HG03565 (cell line): ENCODE data around the gene PCARE.

Experiments used
- ATAC-seq: cut with Tn5 transposase; IDR thresholded peaks from one replicate; pipeline ENCODE4 v1.9.1; 2021; ENCODE audit warnings: mild to moderate bottlenecking, moderate library complexity; ENCODE audit not compliant: unreplicated experiment

Gene PCARE

DNA sequence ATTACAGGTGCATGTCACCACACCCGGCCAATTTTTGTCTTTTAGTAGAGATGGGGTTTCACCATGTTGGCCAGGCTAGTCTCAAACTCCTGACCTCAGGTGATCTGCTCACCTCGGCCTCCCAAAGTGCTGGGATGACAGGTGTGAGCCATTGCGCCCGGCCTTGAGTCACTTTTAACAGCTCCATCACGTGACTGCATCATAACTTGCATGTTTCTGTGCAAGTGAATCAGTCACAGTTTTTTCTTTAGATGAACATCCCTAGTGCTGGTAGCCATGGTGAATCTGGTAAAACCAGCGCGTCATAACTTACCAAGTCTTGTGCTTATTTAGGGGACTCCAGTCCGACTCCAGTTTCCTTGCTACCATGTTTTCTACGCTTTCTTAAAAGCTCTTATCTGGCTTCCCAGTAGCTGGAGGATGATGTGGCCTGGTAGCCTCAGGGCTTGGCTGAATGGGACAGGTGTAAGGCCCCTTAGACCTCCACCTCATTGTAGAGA, 33.1 kb downstream of the PCARE start:
- ATAC-seq = no peak

DNA sequence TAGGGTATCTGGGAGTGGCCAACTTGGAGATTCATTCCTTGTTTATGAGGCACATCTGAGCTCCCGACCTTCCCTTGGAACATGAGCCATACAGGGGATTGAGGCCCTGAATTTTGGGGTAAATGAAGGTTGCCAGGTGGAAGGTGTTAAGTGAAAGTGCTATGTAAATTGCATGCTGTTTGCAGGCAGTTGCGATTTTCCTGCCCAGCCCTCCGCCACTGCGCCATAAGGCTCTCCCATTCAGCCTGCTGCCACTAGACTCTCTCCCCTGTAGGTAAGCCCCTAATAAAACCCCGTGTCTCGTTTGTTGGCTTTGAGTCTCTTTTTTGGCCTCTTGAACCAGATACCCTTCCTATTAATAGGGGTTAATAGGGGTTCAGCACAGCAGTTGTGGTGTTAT, 33.8 kb downstream of the PCARE start:
- ATAC-seq = no peak

DNA sequence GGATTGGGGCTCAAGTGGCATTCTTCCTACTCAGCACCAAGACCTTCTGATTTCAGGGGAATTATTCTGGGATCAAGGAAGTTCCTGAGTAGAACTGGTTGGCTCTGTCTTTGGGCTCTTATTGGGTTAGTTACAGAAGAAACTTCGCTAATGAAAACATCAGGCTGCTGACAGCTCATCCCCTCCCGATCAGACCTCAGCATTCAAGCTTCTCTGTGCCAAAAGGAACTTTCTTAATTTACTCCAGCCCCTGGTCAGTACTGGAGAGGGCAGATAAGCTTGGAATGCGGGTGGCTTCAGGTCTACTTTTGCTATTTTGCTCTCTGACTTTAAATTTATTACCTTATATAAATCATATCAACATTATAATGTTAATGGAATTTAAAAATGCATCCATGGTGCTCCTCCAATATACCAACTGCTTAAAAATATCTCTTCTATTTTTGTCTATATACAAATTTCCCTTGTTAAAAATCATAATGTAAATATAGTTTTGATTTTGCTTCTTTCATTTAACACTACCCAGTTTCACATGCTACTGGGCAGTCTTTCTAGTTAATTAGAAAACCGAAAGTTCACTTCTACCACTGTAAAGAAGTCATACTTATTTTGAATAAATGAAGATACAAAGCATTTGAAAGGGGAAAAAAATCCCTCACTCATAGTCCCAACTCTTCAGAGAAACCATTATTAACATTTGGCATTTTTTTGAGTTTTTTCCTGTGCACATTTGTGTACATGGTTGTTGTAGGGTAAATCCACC, 34.4 kb downstream of the PCARE start:
- no peak for ATAC-seq

DNA sequence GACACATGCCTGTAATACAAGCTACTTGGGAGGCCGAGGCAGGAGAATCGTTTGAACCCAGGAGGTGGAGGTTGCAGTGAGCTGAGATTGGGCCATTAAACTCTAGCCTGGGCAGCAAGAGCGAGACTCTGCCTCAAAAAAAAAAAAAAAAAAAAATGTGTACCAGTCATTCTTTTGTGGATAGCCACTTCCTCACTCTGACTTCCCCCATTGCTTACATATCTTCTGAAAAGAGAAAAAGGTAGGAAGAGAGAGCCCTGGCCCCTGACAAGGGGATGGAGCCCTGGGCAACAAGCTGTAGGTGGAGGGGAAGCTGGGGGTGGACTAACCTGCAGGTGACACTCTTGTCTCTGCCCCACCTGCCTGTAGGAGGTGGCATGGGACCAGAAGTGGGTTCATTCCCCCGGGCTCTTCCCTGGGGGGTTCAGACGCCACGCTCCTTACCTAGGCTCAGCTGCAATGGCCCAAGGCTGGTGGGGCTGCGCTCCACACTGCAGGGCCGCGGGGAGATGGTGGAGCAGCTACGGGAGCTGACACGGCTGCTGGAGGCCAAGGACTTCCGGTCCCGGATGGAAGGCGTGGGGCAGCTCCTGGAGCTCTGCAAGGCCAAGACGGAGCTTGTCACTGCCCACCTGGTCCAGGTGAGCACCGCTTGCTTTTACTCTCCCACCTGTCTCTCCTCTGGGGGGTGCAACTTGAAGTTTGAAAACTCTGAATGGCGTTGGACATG, 39.1 kb downstream of the PCARE start:
- ATAC-seq = no peak

DNA sequence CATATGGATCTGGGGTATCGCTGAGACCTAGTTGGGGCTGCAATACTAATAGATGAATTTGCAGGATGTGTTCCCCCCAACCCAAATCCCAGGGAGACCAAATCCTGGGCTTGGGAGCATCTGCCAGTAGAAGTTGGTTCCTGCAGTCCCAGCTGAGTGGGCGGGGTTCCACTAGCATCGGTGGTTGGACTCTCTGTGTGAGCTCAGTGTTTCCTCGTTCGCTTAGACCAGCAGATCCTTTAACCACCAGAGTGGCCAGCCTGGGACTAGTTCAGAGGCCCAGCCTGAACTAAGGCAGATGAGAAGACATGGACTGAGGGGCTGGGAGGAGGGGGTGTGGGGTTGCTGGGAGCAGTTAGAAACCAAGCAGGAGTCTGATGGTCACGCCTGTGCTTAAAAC, 40.7 kb downstream of the PCARE start:
- no peak for ATAC-seq

DNA sequence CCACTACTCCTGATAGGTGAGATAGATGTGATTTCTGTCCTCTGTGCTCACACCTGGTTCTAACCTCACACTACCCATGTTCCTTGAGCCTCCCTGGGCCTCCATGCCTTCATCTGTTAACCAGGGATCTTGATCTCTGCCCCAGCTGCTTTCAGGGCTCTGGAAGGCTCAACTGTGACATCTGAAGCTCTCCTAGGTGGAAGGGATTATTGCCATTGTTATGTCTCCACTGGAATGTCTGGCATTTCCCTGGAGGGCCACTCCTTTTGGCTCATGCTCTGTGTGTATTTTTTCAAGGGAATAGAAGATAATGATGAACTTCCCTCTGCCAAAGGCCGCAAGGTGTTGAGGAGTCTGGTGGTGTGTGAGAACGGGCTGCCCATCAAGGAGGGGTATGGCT, 41.2 kb downstream of the PCARE start:
- ATAC-seq = no peak

DNA sequence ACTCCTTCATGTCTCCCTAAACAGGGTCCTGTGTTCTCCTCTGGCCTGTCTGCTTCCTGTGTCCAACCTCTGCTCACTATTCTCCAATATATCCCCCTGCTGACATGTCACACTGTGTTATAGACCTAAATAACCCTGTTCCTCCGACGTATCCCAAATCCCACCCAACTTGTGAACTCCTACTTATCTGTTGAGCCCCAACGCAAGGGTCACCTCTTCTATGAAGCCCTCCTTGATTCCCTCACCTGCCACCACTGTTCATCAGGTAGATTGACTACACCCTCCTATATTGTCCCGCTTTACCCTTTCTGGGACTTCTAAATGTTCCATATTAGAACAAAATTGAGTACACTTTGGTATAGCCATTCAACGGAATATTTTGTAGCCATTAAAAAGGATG, 42.1 kb downstream of the PCARE start:
- no peak for ATAC-seq

DNA sequence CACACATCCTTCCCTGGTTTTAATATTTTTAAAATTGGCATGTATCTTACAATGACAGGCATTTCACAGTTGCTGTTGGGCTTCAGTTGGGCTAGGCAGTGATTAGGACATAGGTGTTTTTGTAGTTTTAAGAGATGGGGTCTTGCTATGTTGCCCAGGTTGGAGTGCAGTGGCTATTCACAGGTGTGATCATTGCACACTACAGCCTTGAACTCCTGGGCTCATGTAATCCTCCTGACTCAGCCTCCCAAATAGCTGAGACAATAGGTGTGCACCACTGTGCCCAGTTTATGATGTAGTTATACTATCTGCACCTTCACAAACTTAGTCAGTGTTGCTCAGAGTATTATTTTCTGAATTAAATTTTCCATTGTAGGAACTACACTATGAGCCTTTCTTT, 43.3 kb downstream of the PCARE start:
- ATAC-seq = no peak

DNA sequence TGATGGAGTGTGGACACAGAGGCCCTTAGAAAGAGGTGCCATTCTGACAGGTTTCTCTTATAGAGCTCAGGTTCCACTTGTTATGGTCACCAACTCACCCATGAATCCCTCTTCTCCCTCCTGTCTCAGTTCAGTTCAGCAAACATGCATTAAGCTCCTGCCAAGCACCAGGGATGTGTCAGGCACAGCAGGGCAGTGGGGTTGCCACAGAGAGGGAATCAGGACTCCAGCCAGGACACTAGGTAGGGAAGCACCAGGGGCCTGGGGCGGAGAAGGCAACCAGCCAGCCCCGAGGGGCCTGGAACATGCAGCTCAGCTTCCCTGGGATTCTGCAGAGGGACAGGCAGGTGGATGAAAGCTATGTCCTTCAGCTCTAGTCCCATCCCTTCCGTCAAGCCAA, 48.6 kb downstream of the PCARE start:
- ATAC-seq = no peak

DNA sequence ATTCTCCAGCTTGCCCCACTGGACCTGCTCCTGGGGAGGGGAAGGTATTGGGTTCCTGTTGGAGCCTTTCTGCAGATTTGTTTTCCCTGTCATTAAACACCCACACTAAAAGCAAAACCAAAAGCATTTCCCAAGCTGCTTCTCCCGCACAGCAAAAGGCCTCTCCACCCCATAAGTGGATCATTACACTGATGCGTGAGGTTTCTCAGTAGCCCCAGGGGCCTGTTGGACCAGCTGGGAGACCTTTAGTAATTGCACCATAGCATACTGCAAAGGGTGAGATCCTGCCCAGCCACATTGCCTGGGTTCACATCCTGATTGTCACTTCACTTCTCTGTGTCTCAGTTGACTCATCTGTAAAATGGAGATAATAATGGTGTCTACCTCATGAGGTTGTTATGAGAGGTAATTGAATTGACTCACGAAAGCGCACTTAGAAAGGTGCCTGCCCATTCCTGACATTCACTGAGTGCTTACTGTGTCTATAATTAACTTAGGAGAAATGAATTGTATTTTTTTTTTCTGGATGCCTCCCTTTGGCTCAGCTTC, 49.4 kb downstream of the PCARE start:
- ATAC-seq = no peak

DNA sequence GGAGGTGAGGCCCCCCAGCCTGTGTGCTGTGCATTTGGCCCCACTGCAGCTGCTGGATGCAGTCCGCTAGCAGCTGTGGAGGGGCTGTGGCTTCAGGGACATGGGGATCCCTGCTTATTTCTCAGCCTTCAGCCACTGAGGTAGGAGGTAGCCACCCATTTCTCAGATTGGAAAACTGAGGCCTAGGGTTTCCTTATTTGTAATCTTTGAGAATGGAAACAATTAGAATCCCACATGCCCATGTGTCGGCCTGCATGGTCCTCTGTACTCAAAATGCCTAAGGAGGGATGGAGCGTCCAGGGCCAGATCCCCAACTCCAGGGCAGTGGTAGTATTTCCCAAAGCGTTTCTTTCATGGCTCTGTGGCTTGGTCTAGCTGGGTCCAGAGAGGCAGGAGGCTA, 51.1 kb downstream of the PCARE start:
- no peak for ATAC-seq

DNA sequence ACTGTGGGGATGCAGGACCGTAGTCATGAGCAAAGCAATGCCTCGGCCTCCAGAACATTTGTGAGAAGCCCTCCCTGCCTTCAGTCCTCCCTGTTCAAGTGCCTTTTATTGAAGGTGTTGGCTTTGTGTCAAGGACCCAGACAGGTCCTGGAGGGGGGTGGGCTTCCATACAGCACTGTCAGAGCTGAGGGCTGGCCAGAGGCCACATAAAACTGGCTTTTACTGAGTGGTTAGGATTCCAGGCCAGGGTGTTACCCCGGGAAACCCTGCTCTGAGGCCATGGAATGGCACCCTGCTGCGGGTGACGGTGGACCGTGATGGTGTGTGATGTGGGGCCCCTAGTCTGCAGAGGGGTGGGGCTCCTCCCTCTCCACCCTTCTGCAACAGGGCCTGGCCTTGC, 51.6 kb downstream of the PCARE start:
- ATAC-seq = no peak

DNA sequence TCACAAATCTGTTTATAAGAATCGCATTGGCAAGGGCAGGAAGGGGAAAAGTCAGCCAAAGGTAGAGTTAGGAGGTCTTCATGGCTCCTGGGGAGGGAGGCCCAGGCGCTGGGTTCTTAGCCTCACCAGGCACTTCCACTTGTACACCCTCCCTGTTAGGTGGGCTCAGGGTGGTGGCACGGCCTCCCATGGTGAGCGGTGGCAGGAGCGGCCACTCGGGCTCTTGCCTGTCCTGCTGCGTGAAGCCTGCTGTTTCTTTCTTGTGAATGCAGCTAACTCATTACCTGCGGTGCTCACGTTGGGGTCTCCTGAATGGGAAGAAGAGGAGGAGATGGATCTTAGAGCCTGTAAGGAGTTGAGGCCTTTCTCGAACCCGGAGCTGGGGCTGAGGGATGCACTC, 52.4 kb downstream of the PCARE start:
- no peak for ATAC-seq

DNA sequence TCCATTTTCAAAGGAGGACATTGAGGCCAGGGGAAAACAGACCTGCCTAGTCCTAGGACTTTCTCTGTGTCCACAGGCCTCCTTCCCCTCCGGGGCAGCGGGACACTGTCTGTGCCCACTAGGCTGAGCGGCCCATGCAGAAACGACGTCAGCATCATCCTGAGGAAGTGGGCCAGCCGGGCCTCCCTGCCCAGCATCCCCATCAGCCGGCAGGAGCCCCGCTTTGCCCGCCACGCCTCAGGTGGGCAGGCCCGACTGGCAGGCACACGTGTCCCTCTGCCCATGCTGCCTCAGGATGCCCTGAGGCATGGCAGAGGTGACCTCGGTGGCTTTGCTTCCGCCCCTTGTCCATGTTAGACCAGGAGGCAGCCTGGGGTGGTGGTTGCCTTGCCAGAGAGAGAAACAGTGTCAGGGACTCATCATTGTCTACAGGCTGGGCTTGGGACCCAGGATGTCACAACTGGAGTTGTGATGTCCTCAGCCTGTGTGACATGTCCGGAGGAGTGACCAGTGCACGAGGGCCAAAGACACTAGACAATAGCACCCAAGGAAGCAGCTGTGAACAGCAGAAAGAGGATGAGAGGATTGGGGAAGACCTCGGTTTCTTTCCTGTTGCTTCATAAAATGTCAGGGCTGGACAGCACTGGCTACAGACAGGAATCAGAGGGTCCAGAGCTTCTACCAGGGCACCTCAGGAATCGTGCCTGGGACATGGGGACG, 56.4 kb downstream of the PCARE start:
- ATAC-seq = no peak

DNA sequence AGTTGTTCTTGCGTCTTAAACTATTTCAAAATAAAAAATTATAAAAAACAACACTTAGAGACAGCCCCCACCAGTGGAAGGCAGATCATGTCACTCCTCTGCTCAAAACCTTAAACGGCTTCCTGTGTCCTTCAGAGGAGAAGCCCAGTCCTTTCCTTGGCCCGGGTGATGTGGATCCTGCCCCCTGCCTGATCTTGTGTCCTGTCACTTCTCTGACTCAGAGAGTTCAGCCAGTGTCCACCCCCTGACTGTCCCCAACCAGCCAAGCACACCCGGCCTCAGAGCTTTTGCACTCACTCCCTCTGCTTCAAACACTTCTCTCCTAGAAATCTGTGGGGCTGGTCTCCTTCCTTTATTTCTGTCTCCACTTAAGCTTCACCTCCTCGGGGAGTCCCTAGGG, 57.8 kb downstream of the PCARE start:
- ATAC-seq = no peak

DNA sequence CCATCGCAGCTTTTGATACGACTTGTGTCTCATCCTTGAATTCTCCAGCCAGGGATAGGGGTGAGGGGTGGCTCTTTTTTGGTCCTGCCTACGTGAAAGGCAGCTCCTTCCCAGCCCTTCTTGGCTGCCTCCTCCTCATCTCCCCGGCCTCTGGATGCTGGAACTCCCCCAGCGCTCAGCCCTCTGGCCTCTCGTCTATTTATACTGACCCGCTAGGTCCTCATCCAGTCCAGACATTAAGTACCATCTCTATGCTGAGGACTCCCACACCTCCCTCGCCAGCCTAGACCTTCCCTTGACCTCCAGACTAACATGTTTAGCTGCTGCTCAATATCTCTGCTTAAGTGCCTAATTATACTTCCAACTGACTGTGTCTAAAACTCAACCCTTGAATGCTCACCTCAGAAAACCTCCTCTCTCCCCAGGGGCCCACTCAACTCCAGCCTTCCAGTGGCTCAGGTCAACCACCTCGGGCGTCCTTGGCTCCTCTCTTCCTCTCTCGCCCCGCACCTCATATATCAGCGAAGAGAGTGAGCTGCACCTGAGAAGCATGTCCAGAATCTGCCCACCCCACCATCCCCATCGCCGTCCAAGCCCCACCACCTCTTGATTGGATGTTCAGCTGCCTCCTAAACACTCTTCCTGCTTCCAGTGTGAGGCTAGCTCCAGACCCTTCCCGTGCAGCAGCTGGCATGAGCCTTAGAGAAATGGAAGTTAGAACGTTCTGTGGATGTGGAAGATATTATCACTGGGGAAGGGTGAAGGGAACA, 58.4 kb downstream of the PCARE start:
- no peak for ATAC-seq

DNA sequence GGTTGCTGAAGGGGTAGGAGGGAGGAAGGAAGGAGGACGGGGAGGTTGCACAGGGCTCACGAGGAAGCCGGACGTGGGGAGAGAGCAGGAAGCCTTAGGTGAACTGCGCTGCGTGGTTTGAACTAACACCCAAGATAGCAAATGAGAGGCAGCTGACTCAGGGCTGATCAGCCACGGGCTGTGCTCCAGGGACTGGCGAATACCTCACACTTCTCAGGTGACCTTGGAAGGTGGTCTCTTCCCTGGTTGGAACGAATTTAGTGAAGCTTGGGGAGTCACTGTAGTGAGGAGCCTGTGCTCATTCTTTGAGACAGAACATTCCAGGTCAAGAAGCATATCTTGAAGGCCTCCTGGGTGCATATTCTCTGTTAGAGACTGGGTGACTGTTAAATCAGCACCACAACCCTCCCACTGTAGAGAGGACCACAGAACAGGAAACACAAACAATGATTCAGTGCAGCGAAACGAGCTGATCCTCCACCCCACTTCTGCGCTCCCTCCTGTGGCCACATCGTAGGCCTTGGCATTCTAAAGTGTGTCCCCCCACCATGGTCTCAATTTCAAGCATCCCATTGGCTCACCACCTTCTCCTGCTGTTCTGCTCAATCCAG, 59.4 kb downstream of the PCARE start:
- ATAC-seq = no peak

DNA sequence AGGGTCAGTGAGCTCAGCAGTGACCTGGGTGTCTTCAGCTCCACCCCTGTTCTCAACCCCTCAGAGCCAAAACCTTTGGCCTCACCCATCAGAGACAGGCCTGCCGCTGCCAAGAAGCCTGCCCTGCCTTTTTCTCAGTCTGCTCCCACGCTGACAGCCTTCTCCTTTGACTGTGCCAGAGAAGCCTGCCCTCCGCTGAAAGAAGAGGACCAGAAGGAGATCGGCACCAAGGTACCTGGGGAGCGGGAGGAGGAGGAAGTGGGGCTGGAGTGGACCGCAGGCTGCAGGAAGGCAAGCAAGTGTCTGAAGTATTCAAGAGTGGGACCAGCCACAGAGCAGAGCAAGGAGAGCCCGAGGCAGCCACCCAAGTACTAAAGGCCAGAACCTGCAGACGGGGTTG, 60.0 kb downstream of the PCARE start:
- no peak for ATAC-seq

DNA sequence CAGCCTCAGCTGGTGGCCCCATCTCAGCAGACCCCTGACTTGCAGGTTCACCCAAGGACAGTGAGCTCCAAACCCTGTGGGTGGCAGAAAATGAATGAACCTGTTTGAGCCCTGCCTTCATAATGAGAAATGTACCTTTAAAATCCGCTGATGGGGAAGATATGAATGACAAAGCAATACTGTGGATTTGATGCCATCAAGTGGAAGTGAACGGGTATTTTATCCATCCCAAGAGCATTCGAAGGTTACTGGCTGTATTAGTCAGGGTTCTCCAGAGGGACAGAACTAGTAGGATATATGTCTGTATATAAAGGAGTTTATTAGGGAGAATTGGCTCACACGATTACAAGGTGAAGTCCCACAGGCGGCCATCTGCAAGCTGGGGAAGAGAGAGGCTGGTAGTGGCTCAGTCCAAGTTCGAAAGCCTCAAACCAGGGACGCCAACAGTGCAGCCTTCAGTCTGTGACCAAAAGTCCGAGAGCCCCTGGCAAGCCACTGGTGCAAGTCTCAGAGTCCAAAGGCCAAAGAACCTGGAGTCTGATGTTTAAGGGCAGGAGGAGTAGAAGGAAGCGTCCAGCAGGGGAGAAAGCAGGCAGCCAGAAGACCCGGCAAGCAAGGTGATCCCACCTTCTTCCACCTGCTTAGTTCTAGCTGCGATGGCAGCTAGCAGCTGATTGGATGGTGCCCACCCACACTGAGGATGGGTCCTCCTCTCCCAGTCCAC, 61.1 kb downstream of the PCARE start:
- ATAC-seq = no peak

DNA sequence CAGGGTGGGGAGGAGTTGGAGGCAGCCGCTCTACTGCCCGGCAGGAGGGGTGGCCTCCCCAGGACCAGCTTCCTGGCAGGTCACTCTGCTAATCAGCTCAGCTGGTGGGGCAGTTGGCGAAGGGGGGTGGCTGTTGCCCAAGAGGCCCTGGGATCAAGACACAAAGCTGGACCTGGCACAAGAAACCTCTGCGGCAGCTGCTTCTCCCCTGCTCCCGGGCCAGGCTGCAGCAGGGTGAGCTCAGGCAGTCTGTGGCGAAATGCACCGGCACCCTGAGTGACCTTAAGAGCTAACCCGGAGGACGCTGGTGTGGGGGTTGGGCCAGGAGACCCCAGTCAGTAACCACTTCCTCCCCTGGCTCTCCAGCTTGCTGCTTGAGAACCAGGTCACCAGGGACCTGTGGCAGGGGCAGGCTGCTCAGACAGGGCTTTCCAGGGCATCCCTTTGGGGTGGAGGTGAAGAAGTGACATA, 62.1 kb downstream of the PCARE start:
- ATAC-seq = no peak
